OCI-LY7 (cell line): ENCODE data around the gene G6PD. TPM values are rescaled to one million over a fixed set of nuclear protein-coding genes. Genes with fewer than 3 reads are reported as not detected.

Source experiments
- BruUV-seq: library from RNA; stranded (reverse); fragments of 400-500 nt; replicated peaks from 2 replicates; lab custom pipeline; 2021; lab: Mats Ljungman, UMichigan
- CTCF ChIA-PET: fragments of 300-600 bp; sonication (Branson Sonifier 250); formaldehyde crosslinking; loops from one replicate; lab custom pipeline; 2022; ENCODE audit warnings: antibody characterized with exemption; ENCODE audit not compliant: unreplicated experiment; lab: Charles Lee
- POLR2A ChIA-PET: fragments of 300-600 bp; sonication (Branson Sonifier 250); formaldehyde crosslinking; loops from one replicate; lab custom pipeline; 2022; ENCODE audit warnings: antibody characterized with exemption; lab: Charles Lee
- DNase-seq: peaks from one replicate; pipeline ENCODE4 v3.0.0-alpha.2; 2015; ENCODE audit warnings: low spot score
- H2AFZ ChIP-seq: fragments of 200-600 bp; sonication (generic), shearing (Covaris generic); 2 replicates; pipeline ENCODE4 v1.6.1; 2014; ENCODE audit warnings: mild to moderate bottlenecking, antibody characterized with exemption, low read length, moderate library complexity
- H3K27ac ChIP-seq: fragments of 200-600 bp; sonication (generic); 2 replicates; pipeline ENCODE4 v1.5.1; 2014; ENCODE audit warnings: mixed run types, low read depth, mild to moderate bottlenecking, moderate library complexity, low read length, inconsistent platforms; ENCODE audit not compliant: poor library complexity, severe bottlenecking
- H3K36me3 ChIP-seq: fragments of 200-600 bp; sonication (generic); 2 replicates; pipeline ENCODE4 v1.6.1; 2014; ENCODE audit warnings: mild to moderate bottlenecking, antibody characterized with exemption, low read length, moderate library complexity, mixed read lengths; ENCODE audit not compliant: insufficient read depth
- H3K4me1 ChIP-seq: fragments of 200-600 bp; sonication (generic); 2 replicates; pipeline ENCODE4 v1.5.1; 2014; ENCODE audit warnings: mild to moderate bottlenecking, low read length; ENCODE audit not compliant: insufficient read depth, poor library complexity, severe bottlenecking
- H3K4me2 ChIP-seq: fragments of 200-600 bp; sonication (generic); 2 replicates; pipeline ENCODE4 v1.6.1; 2014; ENCODE audit warnings: mild to moderate bottlenecking, low read length
- H3K4me3 ChIP-seq: fragments of 200-600 bp; sonication (generic); 2 replicates; pipeline ENCODE4 v1.5.1; 2014; ENCODE audit warnings: mild to moderate bottlenecking, low read depth, low read length; ENCODE audit not compliant: poor library complexity, severe bottlenecking
- H3K79me2 ChIP-seq: fragments of 200-600 bp; sonication (generic); 2 replicates; pipeline ENCODE4 v1.6.1; 2016; ENCODE audit warnings: low read depth, mild to moderate bottlenecking, low read length, moderate library complexity, mixed read lengths; ENCODE audit not compliant: insufficient read depth
- H3K9me2 ChIP-seq: fragments of 200-600 bp; sonication (generic); 2 replicates; pipeline ENCODE4 v1.6.1; 2016; ENCODE audit warnings: mild to moderate bottlenecking, low read length, mixed read lengths; ENCODE audit not compliant: insufficient read depth
- H3K9me3 ChIP-seq: fragments of 200-600 bp; sonication (generic); 2 replicates; pipeline ENCODE4 v1.6.1; 2014; ENCODE audit warnings: mild to moderate bottlenecking, mixed run types, low read length, mixed read lengths
- H4K20me1 ChIP-seq: fragments of 200-600 bp; sonication (generic); 2 replicates; pipeline ENCODE4 v1.6.1; 2014; ENCODE audit warnings: mild to moderate bottlenecking, antibody characterized with exemption, low read length, moderate library complexity, mixed read lengths; ENCODE audit not compliant: insufficient read depth
- EZH2phosphoT487 ChIP-seq: fragments of 200-600 bp; sonication (generic); IDR thresholded peaks from 2 replicates; pipeline ENCODE4 v1.6.1; 2018; ENCODE audit warnings: low read depth, borderline replicate concordance, mild to moderate bottlenecking, mixed run types, antibody characterized with exemption, low read length, moderate library complexity, mixed read lengths
- intact Hi-C: fragments of 100-400 bp; cut with micrococcal nuclease; formaldehyde crosslinking; loops from one replicate; pipeline ENCODE4 v1.10.0; 2022; ENCODE audit not compliant: unreplicated experiment
- total RNA-seq, 2 experiments: library from RNA; depleted of rRNA in 1 of 2; stranded (reverse); fragments of >200 nt in 1 of 2; shearing (Covaris generic) in 1 of 2; gene quantifications; 2 replicates each; pipeline ENCODE4 v1.2.3, GENCODE V29; 2014 to 2022
- TF ChIP-seq, protein P1 (sequence below): fragments of 200-600 bp; sonication (generic); conservative IDR thresholded peaks from 2 replicates; pipeline ENCODE4 v1.5.1; 2014; ENCODE audit warnings: mild to moderate bottlenecking, antibody characterized with exemption, low read length, moderate library complexity, mixed read lengths

G6PD gene
- total RNA-seq, 2 experiments from 2014 or later = 21.6 to 40.9 TPM

DNA sequence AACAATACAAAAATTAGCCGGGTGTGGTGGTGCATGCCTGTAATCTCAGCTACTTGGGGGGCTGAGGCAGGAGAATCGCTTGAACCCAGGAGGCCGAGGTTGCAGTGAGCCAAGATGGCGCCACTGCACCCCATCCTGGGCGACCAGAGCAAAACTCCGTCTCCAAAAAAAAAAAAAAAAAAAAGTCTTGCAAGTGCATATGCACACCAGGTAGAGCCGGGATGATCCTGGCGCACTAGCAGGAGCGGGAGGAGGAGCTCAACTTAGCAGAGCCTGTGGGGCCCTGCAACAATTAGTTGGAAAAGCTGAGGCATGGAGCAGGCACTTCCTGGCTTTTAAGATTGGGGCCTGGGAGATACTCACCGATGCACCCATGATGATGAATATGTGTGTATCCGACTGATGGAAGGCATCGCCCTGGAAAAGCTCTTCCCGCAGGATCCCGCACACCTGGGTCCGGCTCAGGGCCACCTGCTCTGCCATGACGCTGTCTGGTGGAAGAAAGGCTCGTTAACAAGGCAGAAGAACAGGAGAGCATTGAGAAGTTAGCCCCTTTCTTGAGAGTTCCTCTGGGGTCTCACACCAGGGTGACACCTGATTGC lies 872 bp downstream of the G6PD start:
- TF ChIP-seq, protein P1, sequence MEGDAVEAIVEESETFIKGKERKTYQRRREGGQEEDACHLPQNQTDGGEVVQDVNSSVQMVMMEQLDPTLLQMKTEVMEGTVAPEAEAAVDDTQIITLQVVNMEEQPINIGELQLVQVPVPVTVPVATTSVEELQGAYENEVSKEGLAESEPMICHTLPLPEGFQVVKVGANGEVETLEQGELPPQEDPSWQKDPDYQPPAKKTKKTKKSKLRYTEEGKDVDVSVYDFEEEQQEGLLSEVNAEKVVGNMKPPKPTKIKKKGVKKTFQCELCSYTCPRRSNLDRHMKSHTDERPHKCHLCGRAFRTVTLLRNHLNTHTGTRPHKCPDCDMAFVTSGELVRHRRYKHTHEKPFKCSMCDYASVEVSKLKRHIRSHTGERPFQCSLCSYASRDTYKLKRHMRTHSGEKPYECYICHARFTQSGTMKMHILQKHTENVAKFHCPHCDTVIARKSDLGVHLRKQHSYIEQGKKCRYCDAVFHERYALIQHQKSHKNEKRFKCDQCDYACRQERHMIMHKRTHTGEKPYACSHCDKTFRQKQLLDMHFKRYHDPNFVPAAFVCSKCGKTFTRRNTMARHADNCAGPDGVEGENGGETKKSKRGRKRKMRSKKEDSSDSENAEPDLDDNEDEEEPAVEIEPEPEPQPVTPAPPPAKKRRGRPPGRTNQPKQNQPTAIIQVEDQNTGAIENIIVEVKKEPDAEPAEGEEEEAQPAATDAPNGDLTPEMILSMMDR = no peak
- TF ChIP-seq EZH2phosphoT487 = no peak
- CTCF ChIA-PET = no interaction called here
- H3K36me3 ChIP-seq = peaks cover 21% of the 10 kb centered on the region
- H3K9me2 ChIP-seq = no peaks in the 10 kb centered on the region
- H2AFZ ChIP-seq = no peak overlapping the region
- peaks cover 38% of the 10 kb centered on the region for H3K79me2 ChIP-seq
- BruUV-seq = no TSS peak
- no peak for DNase-seq
- H3K4me2 ChIP-seq = peak overlapping the region; percentile 97
- no peaks in the 10 kb centered on the region for H3K9me3 ChIP-seq
- POLR2A ChIA-PET = interaction anchor here (0.6 kb wide), 1 partner anchor 29 kb away, joined by 4 read pairs; the partner anchor contains the start of gene FAM3A
- no peak overlapping the region for H3K27ac ChIP-seq
- peak overlapping the region; percentile 89 for H3K4me3 ChIP-seq
- intact Hi-C loops = no loop called here
- H4K20me1 ChIP-seq = no peaks in the 10 kb centered on the region
- H3K4me1 ChIP-seq = peaks cover 16% of the 10 kb centered on the region

- Histone ChIP-seq H3K4me3 (no peak overlapping the region), H3K4me2 (no peak overlapping the region), H2AFZ (no peak overlapping the region), H3K36me3 (peaks cover 21% of the 10 kb centered on the region), H3K79me2 (peaks cover 11% of the 10 kb centered on the region; the same call in 1 of the 2 replicates), H3K27ac (no peak overlapping the region), H3K9me3 (no peaks in the 10 kb centered on the region), H3K4me1 (peaks cover 9% of the 10 kb centered on the region), H4K20me1 (no peaks in the 10 kb centered on the region), H3K9me2 (no peaks in the 10 kb centered on the region)
- DNase-seq = no peak
- no TSS peak for BruUV-seq
- ChIA-PET CTCF (interaction anchor here (0.6 kb wide), 1 partner anchor 614 kb away, joined by 3 read pairs; no protein-coding TSS in a partner anchor), POLR2A (no interaction called here)
- intact Hi-C loops = no loop called here
- TF ChIP-seq, protein P1 = no peak
- no peak for TF ChIP-seq EZH2phosphoT487
Measured at GRCh38 chrX:154542723-154543424, 3.8 kb downstream of the G6PD start.
